Natural killer cell (primary cell): ENCODE data around the gene SURF4. TPM values are rescaled to one million over a fixed set of nuclear protein-coding genes. Genes with fewer than 3 reads are reported as not detected.

Experiments
- ATAC-seq, 3 donors: fragments of 150-1000 bp in 2 of 3; fragments of 200-7000 bp in 1 of 3; cut with Tn5 transposase; 1 replicate in 1 of 3; 2 replicates in 2 of 3; pipeline ENCODE4 v1.10.0; 2021; ENCODE audit warnings: mild to moderate bottlenecking in 2 of 3, moderate library complexity in 2 of 3
- DNase-seq, 2 donors: peaks; one replicate each; pipeline versions ENCODE4 v3.0.0 to v3.0.0-alpha.2; 2013 to 2021; ENCODE audit warnings: mixed read lengths in 1 of 2
- H3K27ac ChIP-seq: one replicate; pipeline ENCODE4 v1.5.1; 2013; ENCODE audit warnings: mild to moderate bottlenecking, low read length
- H3K27me3 ChIP-seq: one replicate; pipeline ENCODE4 v1.6.1; 2013; ENCODE audit warnings: low read length; ENCODE audit not compliant: control insufficient read depth, insufficient read depth
- H3K36me3 ChIP-seq: one replicate; pipeline ENCODE4 v1.6.1; 2013; ENCODE audit warnings: low read length; ENCODE audit not compliant: control insufficient read depth, insufficient read depth
- H3K4me1 ChIP-seq: one replicate; pipeline ENCODE4 v1.6.1; 2013; ENCODE audit warnings: low read length; ENCODE audit not compliant: control insufficient read depth, insufficient read depth
- H3K4me3 ChIP-seq: one replicate; pipeline ENCODE4 v1.5.1; 2013; ENCODE audit warnings: low read length
- H3K9me3 ChIP-seq: one replicate; pipeline ENCODE4 v1.6.1; 2013; ENCODE audit warnings: low read length; ENCODE audit not compliant: control insufficient read depth, insufficient read depth
- H3K27ac Mint-ChIP-seq, 2 donors: one replicate each; pipeline ENCODE4 v1.8.0; 2022; ENCODE audit warnings: mild to moderate bottlenecking in 2 of 2, mixed read lengths in 2 of 2, moderate library complexity in 1 of 2
- H3K27me3 Mint-ChIP-seq, 2 donors: one replicate each; pipeline ENCODE4 v1.8.0; 2022; ENCODE audit warnings: low read depth in 2 of 2, mixed read lengths in 2 of 2
- H3K36me3 Mint-ChIP-seq: one replicate; pipeline ENCODE4 v1.8.0; 2022; ENCODE audit warnings: mixed read lengths
- H3K4me1 Mint-ChIP-seq, 2 donors: one replicate each; pipeline ENCODE4 v1.8.0; 2022; ENCODE audit warnings: mixed read lengths in 2 of 2
- H3K4me3 Mint-ChIP-seq: one replicate; pipeline ENCODE4 v1.8.0; 2022; ENCODE audit warnings: mild to moderate bottlenecking, moderate library complexity, mixed read lengths
- H3K9me3 Mint-ChIP-seq, 2 donors: one replicate each; pipeline ENCODE4 v1.8.0; 2022; ENCODE audit warnings: mixed read lengths in 2 of 2
- CTCF ChIP-seq: fragments of 200-600 bp; IDR thresholded peaks from one replicate; pipeline ENCODE4 v1.8.0; 2022; ENCODE audit warnings: antibody characterized with exemption
- WGBS: methylation state at CpG from one replicate; pipeline ENCODE4 v1.1.7; 2013; ENCODE audit warnings: missing lambda C conversion rate; ENCODE audit not compliant: insufficient coverage; 5-methylcytosine and 5-hydroxymethylcytosine counted together
- intact Hi-C: fragments of 100-400 bp; cut with micrococcal nuclease; formaldehyde crosslinking; loops from one replicate; pipeline ENCODE4 v1.14.2; 2022
- total RNA-seq, 4 donors: library from RNA; stranded (reverse); fragments of 120-200 nt in 1 of 4; gene quantifications; one replicate each; pipeline versions ENCODE4 v1.2.3 to v1.2.4, GENCODE V29; 2013 to 2022

Gene SURF4
- total RNA-seq, 3 donors from 2014 or later (not counting 1 experiment from before 2014, with no cell fraction given): 111 to 135 (median 114) TPM

- H3K4me3 Mint-ChIP-seq: no peak overlapping the region
- ATAC-seq (peak in 1 of 3 donors; percentile 15), DNase-seq (no peak)
- no peak overlapping the region for H3K27ac Mint-ChIP-seq
- H3K4me1 Mint-ChIP-seq: no peaks in the 10 kb centered on the region
- Histone ChIP-seq H3K36me3 (no peaks in the 10 kb centered on the region), H3K9me3 (no peaks in the 10 kb centered on the region), H3K27ac (no peak overlapping the region), H3K27me3 (no peaks in the 10 kb centered on the region), H3K4me1 (no peaks in the 10 kb centered on the region), H3K4me3 (no peak overlapping the region)
- WGBS: 85% methylated on average over 3 of the region's 3 CpGs
- H3K27me3 Mint-ChIP-seq: no peaks in the 10 kb centered on the region
- H3K36me3 Mint-ChIP-seq: no peaks in the 10 kb centered on the region
- H3K9me3 Mint-ChIP-seq: no peaks in the 10 kb centered on the region
- intact Hi-C loops: no loop called here
- no peak for TF ChIP-seq CTCF
These were observed 7.6 kb upstream of the SURF4 start for GRCh38 chr9:133383438-133383837.

- 61% methylated on average over 4 of the region's 4 CpGs for WGBS
- H3K4me1 Mint-ChIP-seq: no peaks in the 10 kb centered on the region
These were observed 6.8 kb upstream of the SURF4 start for GRCh38 chr9:133382507-133383141.

GRCh38 chr9:133380734-133381133 lies 4.9 kb upstream of the SURF4 start:
- Mint-ChIP-seq H3K27ac (no peak overlapping the region), H3K4me3 (no peak overlapping the region), H3K9me3 (no peaks in the 10 kb centered on the region), H3K4me1 (peaks cover 0 to 4% of the 10 kb centered on the region in 2 donors), H3K36me3 (no peaks in the 10 kb centered on the region), H3K27me3 (no peaks in the 10 kb centered on the region)
- Histone ChIP-seq H3K27ac (no peak overlapping the region), H3K4me3 (no peak overlapping the region), H3K36me3 (no peaks in the 10 kb centered on the region), H3K27me3 (no peaks in the 10 kb centered on the region), H3K9me3 (no peaks in the 10 kb centered on the region), H3K4me1 (peaks cover 8% of the 10 kb centered on the region)
- no peak for TF ChIP-seq CTCF
- intact Hi-C loops: no loop called here
- no peak for ATAC-seq
- WGBS: 95% methylated on average over 3 of the region's 4 CpGs
- DNase-seq: no peak

More at GRCh38 chr9:133382507-133383141, 6.8 kb upstream of the SURF4 start:
- DNase-seq (no peak), ATAC-seq (peak in 2 of 3 donors; percentile 47 to 66)
- Histone ChIP-seq H3K4me1 (no peaks in the 10 kb centered on the region), H3K27ac (no peak overlapping the region), H3K36me3 (no peaks in the 10 kb centered on the region), H3K4me3 (no peak overlapping the region), H3K9me3 (no peaks in the 10 kb centered on the region), H3K27me3 (no peaks in the 10 kb centered on the region)
- TF ChIP-seq CTCF: no peak
- no peak overlapping the region for H3K27ac Mint-ChIP-seq
- intact Hi-C loops: no loop called here
- no peak overlapping the region for H3K4me3 Mint-ChIP-seq
- no peaks in the 10 kb centered on the region for H3K27me3 Mint-ChIP-seq
- H3K36me3 Mint-ChIP-seq: no peaks in the 10 kb centered on the region
- H3K9me3 Mint-ChIP-seq: no peaks in the 10 kb centered on the region
